SU-DHL-6 (cell line): ENCODE data around the gene NFATC4.

Source experiments
- H2AFZ ChIP-seq: fragments of 200-600 bp; sonication (generic); 2 replicates; pipeline ENCODE4 v1.6.1; 2014; ENCODE audit warnings: low read depth, mild to moderate bottlenecking, moderate library complexity, mixed read lengths, antibody characterized with exemption, low read length; ENCODE audit not compliant: severe bottlenecking
- H3F3A ChIP-seq: fragments of 200-600 bp; shearing (Covaris generic); 2 replicates; pipeline ENCODE4 v1.6.0; 2016; ENCODE audit warnings: antibody characterized with exemption, mild to moderate bottlenecking; ENCODE audit not compliant: insufficient read depth
- H3K27ac ChIP-seq: fragments of 200-600 bp; sonication (generic); 2 replicates; pipeline ENCODE4 v1.5.1; 2016; ENCODE audit warnings: low read depth, mild to moderate bottlenecking, low read length, moderate library complexity, mixed read lengths
- H3K27me3 ChIP-seq: fragments of 200-600 bp; sonication (generic), shearing (Covaris generic); 2 replicates; pipeline ENCODE4 v1.6.0; 2014; ENCODE audit warnings: mild to moderate bottlenecking, low read length
- H3K36me3 ChIP-seq: fragments of 200-600 bp; sonication (generic); 2 replicates; pipeline ENCODE4 v1.6.1; 2014; ENCODE audit warnings: mild to moderate bottlenecking, low read length, mixed read lengths
- H3K4me2 ChIP-seq: fragments of 300-600, 200-600 bp; shearing (Covaris generic), sonication (generic); 2 replicates; pipeline ENCODE4 v1.6.0; 2014; ENCODE audit warnings: low read length, low read depth, mild to moderate bottlenecking; ENCODE audit not compliant: poor library complexity, severe bottlenecking
- H3K4me3 ChIP-seq: fragments of 200-600 bp; sonication (generic); 2 replicates; pipeline ENCODE4 v1.5.1; 2014; ENCODE audit warnings: antibody characterized with exemption, low read length, mild to moderate bottlenecking, mixed read lengths; ENCODE audit not compliant: insufficient read depth, poor library complexity, severe bottlenecking
- H3K79me2 ChIP-seq: fragments of 200-600 bp; sonication (generic); 2 replicates; pipeline ENCODE4 v1.6.1; 2014; ENCODE audit warnings: mild to moderate bottlenecking, low read length, moderate library complexity; ENCODE audit not compliant: insufficient read depth
- H3K9ac ChIP-seq: fragments of 200-600 bp; sonication (generic); 2 replicates; pipeline ENCODE4 v1.7.0; 2014; ENCODE audit warnings: mild to moderate bottlenecking, low read length
- H3K9me2 ChIP-seq: fragments of 200-600 bp; sonication (generic); replicated peaks from 2 replicates; pipeline ENCODE4 v1.6.1; 2014; ENCODE audit warnings: low read length; ENCODE audit not compliant: insufficient read depth
- H3K9me3 ChIP-seq: fragments of 200-600 bp; sonication (generic); 2 replicates; pipeline ENCODE4 v1.6.1; 2014; ENCODE audit warnings: low read length, mixed read lengths; ENCODE audit not compliant: insufficient read depth
- H4K20me1 ChIP-seq: fragments of 200-600 bp; sonication (generic); 2 replicates; pipeline ENCODE4 v1.6.1; 2014; ENCODE audit warnings: low read depth, mild to moderate bottlenecking, antibody characterized with exemption, low read length, moderate library complexity, mixed read lengths
- EZH2phosphoT487 ChIP-seq: fragments of 200-600 bp; sonication (generic), shearing (Covaris generic); conservative IDR thresholded peaks from 2 replicates; pipeline ENCODE4 v1.6.1; 2018; ENCODE audit warnings: mild to moderate bottlenecking, antibody characterized with exemption, low read length, moderate library complexity, mixed read lengths
- TF ChIP-seq, protein P1 (sequence below): fragments of 200-600 bp; sonication (generic); IDR thresholded peaks from one replicate; pipeline ENCODE4 v1.5.1; 2017; ENCODE audit warnings: antibody characterized with exemption, mild to moderate bottlenecking, low read length, moderate library complexity; ENCODE audit not compliant: insufficient read depth, poor library complexity, severe bottlenecking

Gene NFATC4

DNA sequence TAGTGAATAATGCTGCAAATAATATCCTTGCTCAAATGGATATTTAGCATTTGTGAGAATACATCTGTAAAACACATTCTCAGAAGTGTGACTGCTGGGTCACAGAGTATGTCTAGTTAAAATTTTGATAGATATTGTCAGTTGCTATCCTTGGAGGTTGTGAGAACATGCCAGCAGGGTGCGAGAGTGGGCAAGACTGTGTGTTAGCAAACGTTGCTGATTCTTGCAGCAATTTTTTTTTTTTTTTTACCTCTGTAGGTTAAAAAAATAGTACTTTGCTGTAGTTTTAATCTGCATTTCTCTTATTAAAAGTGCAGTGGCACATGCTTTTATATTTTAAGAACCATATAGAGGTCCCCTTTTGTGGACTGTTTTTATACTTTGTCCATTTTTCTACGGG lies 26.3 kb downstream of the NFATC4 start:
- Histone ChIP-seq H3K9me3 (no peaks in the 10 kb centered on the region), H3K27ac (no peak overlapping the region), H3K9ac (no peak overlapping the region), H3K4me2 (no peak overlapping the region), H3K79me2 (no peaks in the 10 kb centered on the region), H3K4me3 (no peak overlapping the region), H4K20me1 (no peaks in the 10 kb centered on the region), H3K36me3 (no peaks in the 10 kb centered on the region), H3K9me2 (no peaks in the 10 kb centered on the region), H3K27me3 (no peaks in the 10 kb centered on the region), H2AFZ (no peak overlapping the region), H3F3A (no peaks in the 10 kb centered on the region)
- TF ChIP-seq EZH2phosphoT487: no peak
- TF ChIP-seq, protein P1, sequence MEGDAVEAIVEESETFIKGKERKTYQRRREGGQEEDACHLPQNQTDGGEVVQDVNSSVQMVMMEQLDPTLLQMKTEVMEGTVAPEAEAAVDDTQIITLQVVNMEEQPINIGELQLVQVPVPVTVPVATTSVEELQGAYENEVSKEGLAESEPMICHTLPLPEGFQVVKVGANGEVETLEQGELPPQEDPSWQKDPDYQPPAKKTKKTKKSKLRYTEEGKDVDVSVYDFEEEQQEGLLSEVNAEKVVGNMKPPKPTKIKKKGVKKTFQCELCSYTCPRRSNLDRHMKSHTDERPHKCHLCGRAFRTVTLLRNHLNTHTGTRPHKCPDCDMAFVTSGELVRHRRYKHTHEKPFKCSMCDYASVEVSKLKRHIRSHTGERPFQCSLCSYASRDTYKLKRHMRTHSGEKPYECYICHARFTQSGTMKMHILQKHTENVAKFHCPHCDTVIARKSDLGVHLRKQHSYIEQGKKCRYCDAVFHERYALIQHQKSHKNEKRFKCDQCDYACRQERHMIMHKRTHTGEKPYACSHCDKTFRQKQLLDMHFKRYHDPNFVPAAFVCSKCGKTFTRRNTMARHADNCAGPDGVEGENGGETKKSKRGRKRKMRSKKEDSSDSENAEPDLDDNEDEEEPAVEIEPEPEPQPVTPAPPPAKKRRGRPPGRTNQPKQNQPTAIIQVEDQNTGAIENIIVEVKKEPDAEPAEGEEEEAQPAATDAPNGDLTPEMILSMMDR: no peak

DNA sequence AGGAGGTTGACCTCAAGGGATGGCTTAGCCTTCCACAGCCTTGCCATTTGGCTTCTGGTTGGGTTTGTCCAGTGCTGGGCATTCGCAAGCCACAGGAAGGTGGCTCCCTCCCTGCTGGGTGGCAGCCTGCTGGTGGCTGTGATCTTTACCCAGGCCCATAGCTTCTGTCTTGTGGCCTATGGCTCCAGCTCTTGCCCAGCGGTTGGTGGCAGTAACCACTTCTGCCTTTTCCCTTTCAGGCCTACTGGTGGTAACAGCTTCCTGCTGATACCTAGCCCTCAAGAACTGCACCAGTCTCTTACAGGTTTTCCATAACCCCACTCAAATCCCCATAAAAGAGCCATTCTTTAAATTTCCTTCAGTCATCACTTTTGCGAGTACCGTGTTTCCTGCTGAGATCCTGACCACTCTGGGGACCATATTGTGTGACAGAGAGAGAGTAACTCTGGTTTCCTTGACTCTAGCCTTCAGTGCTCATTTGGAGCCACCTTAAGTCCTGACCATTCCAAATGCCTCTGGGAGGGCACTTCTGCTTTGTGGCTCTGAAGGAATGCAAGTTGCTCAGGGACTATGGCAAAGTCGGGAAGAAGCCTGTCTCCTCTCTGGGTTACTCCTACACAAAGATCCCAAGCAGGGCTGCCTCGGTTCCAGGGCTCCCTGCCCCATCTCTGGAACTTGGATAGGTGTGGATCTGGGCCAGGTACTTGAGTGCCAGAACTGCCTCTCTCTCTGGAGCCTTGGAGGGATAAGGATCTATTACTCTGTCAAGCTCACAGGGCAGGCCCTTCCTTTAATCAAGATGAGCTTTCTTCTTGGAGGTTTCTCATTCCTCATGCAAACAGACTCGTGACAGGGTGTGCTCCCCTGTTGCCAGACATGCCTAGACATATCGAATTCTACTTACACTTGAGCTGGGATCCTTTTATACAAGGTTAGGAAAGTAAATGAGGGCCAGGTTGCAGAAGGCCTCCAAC lies 27.9 kb downstream of the NFATC4 start:
- no peaks in the 10 kb centered on the region for H3K27me3 ChIP-seq
- no peak overlapping the region for H3K9ac ChIP-seq
- H4K20me1 ChIP-seq: no peaks in the 10 kb centered on the region
- no peak overlapping the region for H3K27ac ChIP-seq
- H3K36me3 ChIP-seq: no peaks in the 10 kb centered on the region
- no peak overlapping the region for H3K4me2 ChIP-seq
- no peaks in the 10 kb centered on the region for H3K9me3 ChIP-seq
- no peaks in the 10 kb centered on the region for H3K9me2 ChIP-seq
- no peak overlapping the region for H3K4me3 ChIP-seq
- H3F3A ChIP-seq: no peaks in the 10 kb centered on the region
- H3K79me2 ChIP-seq: no peaks in the 10 kb centered on the region
- TF ChIP-seq EZH2phosphoT487: no peak
- TF ChIP-seq, protein P1: no peak
- no peak overlapping the region for H2AFZ ChIP-seq

- H4K20me1 ChIP-seq: no peaks in the 10 kb centered on the region
- H3K27ac ChIP-seq: no peak overlapping the region
- no peaks in the 10 kb centered on the region for H3K79me2 ChIP-seq
- no peaks in the 10 kb centered on the region for H3K9me3 ChIP-seq
- no peaks in the 10 kb centered on the region for H3K27me3 ChIP-seq
- no peaks in the 10 kb centered on the region for H3F3A ChIP-seq
- TF ChIP-seq, protein P1: no peak
- no peak for TF ChIP-seq EZH2phosphoT487
- no peaks in the 10 kb centered on the region for H3K36me3 ChIP-seq
- no peak overlapping the region for H3K4me3 ChIP-seq
- H3K4me2 ChIP-seq: no peak overlapping the region
- no peaks in the 10 kb centered on the region for H3K9me2 ChIP-seq
- H3K9ac ChIP-seq: no peak overlapping the region
- no peak overlapping the region for H2AFZ ChIP-seq
Observed at GRCh38 chr14:24397639-24398292, 29.8 kb downstream of the NFATC4 start.
